Lung (tissue), 12 donors: ENCODE results near the gene PGM2. TPM values are rescaled to one million over a fixed set of nuclear protein-coding genes. Genes with fewer than 3 reads are reported as not detected.

ENCODE experiments used
- ATAC-seq: fragments of 200-7000 bp; cut with Tn5 transposase; one replicate; pipeline ENCODE4 v1.9.1; 2020; ENCODE audit warnings: moderate number of reproducible peaks; ENCODE audit not compliant: insufficient read depth, low FRiP score
- DNase-seq, 3 donors: peaks; one replicate each; pipeline ENCODE4 v3.0.0-alpha.2; 2013 to 2017
- H3K27ac ChIP-seq, 2 donors: one replicate each; pipeline ENCODE4 v1.5.1; 2013; ENCODE audit warnings: mild to moderate bottlenecking in 2 of 2, moderate library complexity in 2 of 2, control low read depth in 1 of 2, inconsistent platforms in 1 of 2, low read depth in 1 of 2, low read length in 1 of 2
- H3K27me3 ChIP-seq, 3 donors: one replicate each; pipeline ENCODE4 v1.5.1; 2013; ENCODE audit warnings: low read length in 2 of 3; ENCODE audit not compliant: control insufficient read depth in 3 of 3, insufficient read depth in 3 of 3
- H3K36me3 ChIP-seq, 4 donors: one replicate each; pipeline ENCODE4 v1.5.1; 2013; ENCODE audit warnings: low read length in 4 of 4, mild to moderate bottlenecking in 1 of 4, moderate library complexity in 1 of 4; ENCODE audit not compliant: control insufficient read depth in 4 of 4, insufficient read depth in 4 of 4
- H3K4me1 ChIP-seq, 5 donors: one replicate each; pipeline ENCODE4 v1.5.1; 2013; ENCODE audit warnings: low read length in 5 of 5, mild to moderate bottlenecking in 2 of 5, moderate library complexity in 1 of 5; ENCODE audit not compliant: control insufficient read depth in 5 of 5, insufficient read depth in 5 of 5
- H3K4me3 ChIP-seq: one replicate; pipeline ENCODE4 v1.5.1; 2013; ENCODE audit warnings: mild to moderate bottlenecking, control low read depth, moderate library complexity
- H3K9ac ChIP-seq, 2 donors: one replicate each; pipeline ENCODE4 v1.5.1; 2013; ENCODE audit warnings: low read length in 2 of 2, control low read depth in 1 of 2; ENCODE audit not compliant: insufficient read depth in 1 of 2
- H3K9me3 ChIP-seq, 4 donors: one replicate each; pipeline ENCODE4 v1.5.1; 2013; ENCODE audit warnings: low read length in 3 of 4, mild to moderate bottlenecking in 1 of 4, moderate library complexity in 1 of 4; ENCODE audit not compliant: control insufficient read depth in 4 of 4, insufficient read depth in 3 of 4
- CTCF ChIP-seq: IDR thresholded peaks from 2 replicates; pipeline ENCODE4 v1.5.1; 2012; ENCODE audit warnings: mild to moderate bottlenecking; ENCODE audit errors: control extremely low read depth, extremely low read depth
- WGBS, 2 donors: extraction: QIAGEN DNeasy Blood & Tissue Kit; methylation state at CpG; one replicate each; pipeline ENCODE4 v1.1.7; 2013; 5-methylcytosine and 5-hydroxymethylcytosine counted together
- polyA plus RNA-seq, 2 donors: library from polyadenylated mRNA; stranded (reverse); fragments of 200-250 nt; gene quantifications; one replicate each; pipeline ENCODE4 v1.2.1, GENCODE V29; 2013
- total RNA-seq, 2 donors: library from RNA; depleted of rRNA in 1 of 2; stranded (reverse); fragments of >200 nt in 1 of 2; gene quantifications; one replicate each; pipeline ENCODE4 v1.2.1, GENCODE V29; 2014 to 2021
- donor health status: control.
- donor health status: control.
- donor health status: Bipolar disorder and iron deficiency.
- donor health status: healthy.
- donor health status: DM: yes; HTN: yes; CAD: no.

The PGM2 gene
- total and polyA plus RNA-seq, 4 donors, result 4.8 to 28.9 (median 18.4) TPM

DNA sequence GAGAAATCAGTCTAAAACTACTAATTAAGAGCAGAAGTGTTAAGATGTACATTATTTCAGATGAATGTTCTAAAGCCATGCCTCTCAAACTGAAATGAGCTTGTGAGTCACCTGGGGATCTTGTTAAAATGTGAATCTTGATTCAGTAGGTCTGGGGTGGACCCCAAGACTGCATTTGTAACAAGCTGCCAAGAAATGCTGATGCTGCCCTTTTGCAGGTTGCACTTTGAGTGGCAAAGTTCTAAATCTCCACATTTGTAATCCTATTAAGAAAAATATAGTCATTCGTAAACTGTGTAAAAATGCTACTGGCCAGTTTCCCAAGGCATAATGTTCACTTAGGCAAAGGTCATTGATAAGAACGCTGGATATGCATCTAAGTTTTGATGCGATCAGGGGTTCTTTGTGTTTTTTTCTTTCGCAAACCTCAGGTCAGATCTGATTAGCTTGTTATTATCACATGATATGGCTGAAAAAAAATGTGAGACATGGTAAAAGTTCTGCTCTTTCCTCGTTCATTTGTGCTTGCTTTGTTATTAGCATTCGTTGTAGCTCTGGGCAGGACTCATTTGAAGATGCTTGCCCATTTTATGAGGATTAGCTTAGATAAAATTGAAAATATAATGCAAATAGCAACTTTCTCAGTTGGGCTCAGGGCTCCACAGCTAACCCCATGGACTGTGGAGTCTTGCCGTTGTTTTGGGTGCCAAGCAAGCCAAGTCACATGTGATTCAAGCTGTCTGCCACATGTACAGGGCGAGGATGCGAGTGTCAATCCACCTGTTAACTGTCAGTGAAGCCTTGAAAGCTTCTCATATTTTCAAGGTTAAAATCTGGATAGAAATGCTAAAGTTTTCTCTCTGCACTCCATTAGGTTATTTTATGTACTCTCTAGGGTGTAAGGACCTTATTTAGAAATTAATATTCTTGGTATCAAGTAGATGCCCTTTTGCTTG lies 76.5 kb downstream of the PGM2 start:
- peaks cover 0 to 4% (median 2%) of the 10 kb centered on the region in 4 donors for H3K36me3 ChIP-seq
- H3K9ac ChIP-seq, result no peak overlapping the region
- H3K4me3 ChIP-seq, result no peak overlapping the region
- no peak for ATAC-seq
- whole genome bisulfite sequencing, 2 donors, result 90 to 96% methylated on average over 9 of the region's 9 CpGs
- H3K4me1 ChIP-seq, result peaks cover 0 to 14% (median 0%) of the 10 kb centered on the region in 5 donors
- no peak for DNase-seq
- no peak for TF ChIP-seq CTCF
- H3K9me3 ChIP-seq, result no peaks in the 10 kb centered on the region
- H3K27ac ChIP-seq, result no peak overlapping the region
- peaks cover 0 to 5% (median 0%) of the 10 kb centered on the region in 3 donors for H3K27me3 ChIP-seq

DNA sequence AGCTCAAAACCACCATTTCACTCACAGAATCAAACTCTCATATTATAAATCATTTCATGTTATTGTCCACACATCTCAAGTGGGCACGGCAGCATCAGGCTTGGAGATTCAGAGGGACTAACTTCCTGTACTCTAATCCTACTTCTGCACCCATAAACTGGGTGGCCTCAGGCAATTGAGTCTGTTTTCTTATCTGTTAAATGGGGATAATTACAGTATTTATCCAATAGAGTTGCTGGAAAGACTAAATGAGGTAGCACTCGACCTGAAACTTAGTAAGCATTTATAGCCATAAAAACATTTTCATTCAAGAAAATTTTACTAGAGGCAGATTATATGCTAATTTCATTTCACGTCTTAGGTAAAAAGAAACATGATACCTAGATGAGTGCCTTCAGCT lies 77.4 kb downstream of the PGM2 start:
- WGBS, 2 donors, result 89 to 95% methylated on average over 3 of the region's 3 CpGs
- Histone ChIP-seq H3K9ac (no peak overlapping the region), H3K4me3 (no peak overlapping the region), H3K9me3 (no peaks in the 10 kb centered on the region), H3K27ac (no peak overlapping the region), H3K4me1 (peaks cover 0 to 14% (median 0%) of the 10 kb centered on the region in 5 donors), H3K36me3 (peaks cover 0 to 4% (median 2%) of the 10 kb centered on the region in 4 donors), H3K27me3 (no peaks in the 10 kb centered on the region)
- DNase-seq (no peak), ATAC-seq (no peak)
- no peak for TF ChIP-seq CTCF

GRCh38 chr4:37904824-37905223 lies 78.3 kb downstream of the PGM2 start:
- TF ChIP-seq CTCF, result no peak
- Histone ChIP-seq H3K36me3 (peaks cover 0 to 4% (median 2%) of the 10 kb centered on the region in 4 donors), H3K27ac (no peak overlapping the region), H3K4me3 (no peak overlapping the region), H3K9me3 (no peaks in the 10 kb centered on the region), H3K9ac (no peak overlapping the region), H3K4me1 (peaks cover 0 to 18% (median 0%) of the 10 kb centered on the region in 5 donors), H3K27me3 (no peaks in the 10 kb centered on the region)
- ATAC-seq, result no peak
- 99% methylated on average over 3 of the region's 3 CpGs for WGBS, 2 donors
- DNase-seq, result no peak
